VCaP (cell line): ENCODE data around the gene CRYBA2.

Source experiments
- H3K27ac ChIP-seq: fragments of 450-650 bp; 2 replicates; pipeline ENCODE4 v1.5.1; 2017
- CTCF ChIP-seq: fragments of 450-650 bp; conservative IDR thresholded peaks from 2 replicates; pipeline ENCODE4 v1.5.1; 2017; ENCODE audit warnings: mild to moderate bottlenecking, moderate library complexity

Gene CRYBA2, protein sequence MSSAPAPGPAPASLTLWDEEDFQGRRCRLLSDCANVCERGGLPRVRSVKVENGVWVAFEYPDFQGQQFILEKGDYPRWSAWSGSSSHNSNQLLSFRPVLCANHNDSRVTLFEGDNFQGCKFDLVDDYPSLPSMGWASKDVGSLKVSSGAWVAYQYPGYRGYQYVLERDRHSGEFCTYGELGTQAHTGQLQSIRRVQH

DNA sequence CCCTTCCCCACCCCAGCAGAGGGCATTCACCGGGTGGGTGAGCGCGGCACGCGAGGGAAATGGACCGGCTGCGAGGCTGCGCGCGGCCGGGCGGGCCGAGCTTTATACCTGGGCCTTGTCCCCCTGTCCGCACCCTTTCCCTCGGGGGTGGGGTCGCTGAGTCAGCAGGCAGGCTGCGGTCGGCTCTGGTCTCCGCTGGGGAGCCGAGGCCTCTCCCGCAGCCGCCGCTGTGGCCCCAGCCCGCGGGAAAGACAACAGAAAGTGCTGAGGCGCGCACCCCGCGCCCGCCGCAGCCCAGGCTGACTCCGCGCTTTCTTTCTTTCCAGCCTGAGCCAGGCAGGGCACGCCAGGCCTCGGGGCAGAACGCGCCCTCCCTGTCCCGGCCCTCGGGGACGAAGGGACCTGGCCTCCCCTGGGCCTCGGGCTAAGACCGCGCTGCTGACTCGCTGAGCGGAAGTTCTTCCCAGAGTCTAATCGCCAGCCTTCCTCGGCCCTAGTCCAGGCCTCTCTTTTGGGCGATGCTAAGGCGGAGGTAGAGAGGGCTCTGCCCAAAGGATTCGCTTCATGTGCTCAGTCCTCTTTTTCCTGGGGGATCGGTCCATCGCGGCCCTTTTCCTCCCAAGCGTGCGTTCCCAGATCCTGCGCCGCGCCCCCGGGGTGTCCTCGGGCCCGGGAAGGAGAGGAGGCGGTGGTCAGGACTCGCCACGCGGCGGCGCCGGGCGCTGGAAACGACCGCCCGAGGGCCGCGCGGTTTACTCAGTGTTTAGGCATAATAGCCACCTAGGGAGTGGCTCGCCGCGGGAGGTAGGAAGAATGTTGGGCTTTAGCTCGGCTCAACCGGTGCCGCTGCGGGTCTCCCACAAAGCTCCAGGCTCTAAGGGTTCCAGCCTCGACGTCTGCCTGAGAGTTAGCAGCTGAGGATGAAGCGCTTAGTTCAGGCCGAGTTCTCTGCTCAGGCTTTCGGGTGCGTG is at the start of gene CRYBA2:
Gene CRYBA2 (minus strand): TSS at position 78 of the 971 bp plus-strand sequence. CDS start 246 bp downstream, outside the sequence.
- peak within 1 kb of the TSS; percentile 60; the same call in 1 of the 2 replicates for H3K27ac ChIP-seq
- TF ChIP-seq CTCF = peak; percentile 31

DNA sequence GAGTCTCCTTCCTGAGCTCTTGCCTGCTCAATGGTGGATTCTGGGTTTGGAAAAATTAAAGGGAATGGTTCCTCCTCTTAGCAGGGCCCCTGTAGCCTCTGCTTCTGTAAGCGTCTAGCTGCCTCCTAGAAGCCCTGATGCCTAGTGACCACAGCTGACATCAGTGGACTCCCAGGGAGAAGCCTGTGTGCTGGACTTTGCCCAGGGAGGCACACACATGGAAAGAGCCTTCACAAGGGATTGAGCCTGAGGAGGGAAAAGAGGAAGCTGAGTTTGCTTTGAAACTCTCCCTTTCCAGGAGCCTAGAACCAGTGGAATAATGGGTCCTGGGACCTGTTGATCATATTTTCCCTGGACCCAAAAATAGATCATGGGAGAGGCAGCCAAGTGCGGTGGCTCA is 49.5 kb upstream of the CRYBA2 start:
- TF ChIP-seq CTCF = no peak
- no peak overlapping the region for H3K27ac ChIP-seq

GRCh38 chr2:219042157-219042556 is 48.9 kb upstream of the CRYBA2 start:
- no peak for TF ChIP-seq CTCF
- no peak overlapping the region for H3K27ac ChIP-seq

- H3K27ac ChIP-seq = no peak within 1 kb of the TSS
Observed at GRCh38 chr2:219041252-219041651, 48.0 kb upstream of the CRYBA2 start, which contains the start of gene CFAP65. TSS of gene CFAP65 (minus strand) at chr2:219041516. CDS start at chr2:219039048, 2,468 bp downstream.

DNA sequence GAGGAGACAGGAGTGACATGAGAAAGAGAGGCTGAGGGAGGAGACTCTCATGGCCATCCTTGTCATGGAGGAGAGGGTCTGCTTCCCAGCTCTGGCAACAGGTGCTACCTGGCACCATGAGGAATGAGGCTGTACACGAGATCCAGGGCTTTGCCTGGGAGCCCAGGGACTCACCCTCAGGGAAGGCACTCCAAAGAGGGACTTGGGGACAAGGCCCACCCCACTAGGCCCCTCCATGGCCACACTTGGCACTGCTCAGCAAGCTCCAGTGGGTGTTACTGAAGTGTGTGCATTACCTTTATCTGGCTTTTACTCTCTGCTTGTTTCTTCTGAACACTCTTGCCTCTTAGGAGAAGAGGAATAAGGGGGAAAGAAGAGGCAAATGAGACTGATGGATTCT is 45.4 kb upstream of the CRYBA2 start:
- no peak for TF ChIP-seq CTCF
- no peak overlapping the region for H3K27ac ChIP-seq

More at GRCh38 chr2:219041252-219041651, 48.0 kb upstream of the CRYBA2 start, which contains the start of gene CFAP65:
- TF ChIP-seq CTCF = no peak

- no peak overlapping the region for H3K27ac ChIP-seq
- no peak for TF ChIP-seq CTCF
Observed at GRCh38 chr2:219037783-219038499, 44.7 kb upstream of the CRYBA2 start.

GRCh38 chr2:219035942-219036341 is 42.7 kb upstream of the CRYBA2 start:
- no peak for TF ChIP-seq CTCF
- H3K27ac ChIP-seq = no peak overlapping the region
